HG03354 (cell line): Measurements from ENCODE around the gene SNAP47.

Experiments used
- ATAC-seq: cut with Tn5 transposase; IDR thresholded peaks from one replicate; pipeline ENCODE4 v1.9.1; 2021; ENCODE audit warnings: mild to moderate bottlenecking; ENCODE audit not compliant: unreplicated experiment, poor library complexity, severe bottlenecking

SNAP47 gene

GRCh38 chr1:227748496-227749182 is 13.4 kb downstream of the SNAP47 start:
- no peak for ATAC-seq

- no peak for ATAC-seq
Observed at GRCh38 chr1:227749225-227749624, 14.0 kb downstream of the SNAP47 start.

GRCh38 chr1:227749916-227750710 is 14.9 kb downstream of the SNAP47 start:
- no peak for ATAC-seq

- no peak for ATAC-seq
Observed at GRCh38 chr1:227753999-227754711, 18.9 kb downstream of the SNAP47 start.

- ATAC-seq, result no peak
Observed at GRCh38 chr1:227754958-227755357, 19.7 kb downstream of the SNAP47 start.

GRCh38 chr1:227756172-227756959 is 21.1 kb downstream of the SNAP47 start:
- ATAC-seq, result no peak

GRCh38 chr1:227757781-227758180 is 22.5 kb downstream of the SNAP47 start:
- ATAC-seq, result no peak

- ATAC-seq, result no peak
Observed at GRCh38 chr1:227758366-227758765, 23.1 kb downstream of the SNAP47 start.

- no peak for ATAC-seq
Observed at GRCh38 chr1:227759341-227760300, 24.4 kb downstream of the SNAP47 start.

GRCh38 chr1:227760377-227760776 is 25.1 kb downstream of the SNAP47 start:
- ATAC-seq, result no peak

- no peak for ATAC-seq
Observed at GRCh38 chr1:227761621-227762230, 26.5 kb downstream of the SNAP47 start.

- ATAC-seq, result peak; percentile 88
Observed at GRCh38 chr1:227762231-227762911, 27.1 kb downstream of the SNAP47 start.

GRCh38 chr1:227763246-227764018 is 28.2 kb downstream of the SNAP47 start:
- no peak for ATAC-seq

GRCh38 chr1:227764019-227764391 is 28.8 kb downstream of the SNAP47 start:
- ATAC-seq, result no peak

GRCh38 chr1:227765261-227766014 is 30.2 kb downstream of the SNAP47 start:
- ATAC-seq, result no peak

- ATAC-seq, result no peak
Observed at GRCh38 chr1:227766015-227766634, 30.9 kb downstream of the SNAP47 start.
